ENCODE measurements around the gene CPA4.

CPA4 gene

GRCh38 chr7:130342701-130343380 is 49.9 kb downstream of the CPA4 start:
- H3K27ac ChIP-seq (ENCODE audit: low read depth in 2 of 2, low read length in 2 of 2) = no peak overlapping the region
- H3K4me1 ChIP-seq (ENCODE audit: control insufficient read depth in 2 of 2, insufficient read depth in 2 of 2, low read length in 2 of 2) = no peaks in the 10 kb centered on the region
- H3K4me3 ChIP-seq (ENCODE audit: low read length in 2 of 2) = no peak overlapping the region
- no peak overlapping the region for H3K9ac ChIP-seq (ENCODE audit: low read depth in 1 of 2, low read length in 2 of 2)
- H3K27me3 ChIP-seq (ENCODE audit: control insufficient read depth in 2 of 2, insufficient read depth in 2 of 2, low read length in 2 of 2) = no peaks in the 10 kb centered on the region
- no peaks in the 10 kb centered on the region for H3K9me3 ChIP-seq (ENCODE audit: control insufficient read depth in 2 of 2, low read length in 2 of 2)
- no peaks in the 10 kb centered on the region for H3K36me3 ChIP-seq (ENCODE audit: control insufficient read depth in 2 of 2, insufficient read depth in 2 of 2, low read length in 2 of 2)

- H3K4me1 ChIP-seq (ENCODE audit: control insufficient read depth in 2 of 2, insufficient read depth in 2 of 2, low read length in 2 of 2) = no peaks in the 10 kb centered on the region
- H3K27me3 ChIP-seq (ENCODE audit: control insufficient read depth in 2 of 2, insufficient read depth in 2 of 2, low read length in 2 of 2) = no peaks in the 10 kb centered on the region
- no peaks in the 10 kb centered on the region for H3K9me3 ChIP-seq (ENCODE audit: control insufficient read depth in 2 of 2, low read length in 2 of 2)
- H3K4me3 ChIP-seq (ENCODE audit: low read length in 2 of 2) = no peak within 1 kb of the TSS
- no peak within 1 kb of the TSS for H3K9ac ChIP-seq (ENCODE audit: low read depth in 1 of 2, low read length in 2 of 2)
- H3K27ac ChIP-seq (ENCODE audit: low read depth in 2 of 2, low read length in 2 of 2) = no peak within 1 kb of the TSS
- H3K36me3 ChIP-seq (ENCODE audit: control insufficient read depth in 2 of 2, insufficient read depth in 2 of 2, low read length in 2 of 2) = no peaks in the 10 kb centered on the region
Measured at GRCh38 chr7:130344271-130344866, 51.4 kb downstream of the CPA4 start, which contains the start of gene CPA5. Gene CPA5 (plus strand): TSS chr7:130344816. CDS start chr7:130346486, 1,670 bp downstream.

- H3K27ac ChIP-seq (ENCODE audit: low read depth in 2 of 2, low read length in 2 of 2) = no peak overlapping the region
- H3K4me3 ChIP-seq (ENCODE audit: low read length in 2 of 2) = no peak overlapping the region
- no peak overlapping the region for H3K9ac ChIP-seq (ENCODE audit: low read depth in 1 of 2, low read length in 2 of 2)
- H3K36me3 ChIP-seq (ENCODE audit: control insufficient read depth in 2 of 2, insufficient read depth in 2 of 2, low read length in 2 of 2) = no peaks in the 10 kb centered on the region
- H3K4me1 ChIP-seq (ENCODE audit: control insufficient read depth in 2 of 2, insufficient read depth in 2 of 2, low read length in 2 of 2) = no peaks in the 10 kb centered on the region
- H3K27me3 ChIP-seq (ENCODE audit: control insufficient read depth in 2 of 2, insufficient read depth in 2 of 2, low read length in 2 of 2) = no peaks in the 10 kb centered on the region
- no peaks in the 10 kb centered on the region for H3K9me3 ChIP-seq (ENCODE audit: control insufficient read depth in 2 of 2, low read length in 2 of 2)
Measured at GRCh38 chr7:130345136-130345535, 52.2 kb downstream of the CPA4 start.

GRCh38 chr7:130345725-130346124 is 52.8 kb downstream of the CPA4 start:
- Histone ChIP-seq H3K9me3 (ENCODE audit: control insufficient read depth in 2 of 2, low read length in 2 of 2) (no peaks in the 10 kb centered on the region), H3K4me3 (ENCODE audit: low read length in 2 of 2) (no peak overlapping the region)

GRCh38 chr7:130346177-130346905 is 53.4 kb downstream of the CPA4 start:
- no peak overlapping the region for H3K9ac ChIP-seq (ENCODE audit: low read depth in 1 of 2, low read length in 2 of 2)
- H3K36me3 ChIP-seq (ENCODE audit: control insufficient read depth in 2 of 2, insufficient read depth in 2 of 2, low read length in 2 of 2) = no peaks in the 10 kb centered on the region
- no peak overlapping the region for H3K27ac ChIP-seq (ENCODE audit: low read depth in 2 of 2, low read length in 2 of 2)
- H3K27me3 ChIP-seq (ENCODE audit: control insufficient read depth in 2 of 2, insufficient read depth in 2 of 2, low read length in 2 of 2) = no peaks in the 10 kb centered on the region
- no peak overlapping the region for H3K4me3 ChIP-seq (ENCODE audit: low read length in 2 of 2)
- no peaks in the 10 kb centered on the region for H3K9me3 ChIP-seq (ENCODE audit: control insufficient read depth in 2 of 2, low read length in 2 of 2)
- H3K4me1 ChIP-seq (ENCODE audit: control insufficient read depth in 2 of 2, insufficient read depth in 2 of 2, low read length in 2 of 2) = peaks cover 0 to under 1% of the 10 kb centered on the region in 2 donors

More at GRCh38 chr7:130345725-130346124, 52.8 kb downstream of the CPA4 start:
- H3K27me3 ChIP-seq (ENCODE audit: control insufficient read depth in 2 of 2, insufficient read depth in 2 of 2, low read length in 2 of 2) = no peaks in the 10 kb centered on the region
- no peak overlapping the region for H3K27ac ChIP-seq (ENCODE audit: low read depth in 2 of 2, low read length in 2 of 2)
- H3K9ac ChIP-seq (ENCODE audit: low read depth in 1 of 2, low read length in 2 of 2) = no peak overlapping the region
- no peaks in the 10 kb centered on the region for H3K4me1 ChIP-seq (ENCODE audit: control insufficient read depth in 2 of 2, insufficient read depth in 2 of 2, low read length in 2 of 2)
- no peaks in the 10 kb centered on the region for H3K36me3 ChIP-seq (ENCODE audit: control insufficient read depth in 2 of 2, insufficient read depth in 2 of 2, low read length in 2 of 2)

GRCh38 chr7:130346941-130347340 is 54.0 kb downstream of the CPA4 start:
- H3K27me3 ChIP-seq (ENCODE audit: control insufficient read depth in 2 of 2, insufficient read depth in 2 of 2, low read length in 2 of 2) = no peaks in the 10 kb centered on the region
- H3K4me3 ChIP-seq (ENCODE audit: low read length in 2 of 2) = no peak overlapping the region
- H3K4me1 ChIP-seq (ENCODE audit: control insufficient read depth in 2 of 2, insufficient read depth in 2 of 2, low read length in 2 of 2) = peaks cover 0 to 6% of the 10 kb centered on the region in 2 donors
- no peaks in the 10 kb centered on the region for H3K36me3 ChIP-seq (ENCODE audit: control insufficient read depth in 2 of 2, insufficient read depth in 2 of 2, low read length in 2 of 2)
- H3K9ac ChIP-seq (ENCODE audit: low read depth in 1 of 2, low read length in 2 of 2) = no peak overlapping the region
- H3K27ac ChIP-seq (ENCODE audit: low read depth in 2 of 2, low read length in 2 of 2) = no peak overlapping the region
- no peaks in the 10 kb centered on the region for H3K9me3 ChIP-seq (ENCODE audit: control insufficient read depth in 2 of 2, low read length in 2 of 2)

GRCh38 chr7:130349911-130350782 is 57.2 kb downstream of the CPA4 start:
- Histone ChIP-seq H3K36me3 (ENCODE audit: control insufficient read depth in 2 of 2, insufficient read depth in 2 of 2, low read length in 2 of 2) (no peaks in the 10 kb centered on the region), H3K4me1 (ENCODE audit: control insufficient read depth in 2 of 2, insufficient read depth in 2 of 2, low read length in 2 of 2) (peaks cover 0 to 9% of the 10 kb centered on the region in 2 donors), H3K9ac (ENCODE audit: low read depth in 1 of 2, low read length in 2 of 2) (no peak overlapping the region), H3K27me3 (ENCODE audit: control insufficient read depth in 2 of 2, insufficient read depth in 2 of 2, low read length in 2 of 2) (no peaks in the 10 kb centered on the region), H3K27ac (ENCODE audit: low read depth in 2 of 2, low read length in 2 of 2) (no peak overlapping the region), H3K4me3 (ENCODE audit: low read length in 2 of 2) (no peak overlapping the region), H3K9me3 (ENCODE audit: control insufficient read depth in 2 of 2, low read length in 2 of 2) (no peaks in the 10 kb centered on the region)

- peaks cover 2 to 9% of the 10 kb centered on the region in 2 donors for H3K4me1 ChIP-seq (ENCODE audit: control insufficient read depth in 2 of 2, insufficient read depth in 2 of 2, low read length in 2 of 2)
- H3K27me3 ChIP-seq (ENCODE audit: control insufficient read depth in 2 of 2, insufficient read depth in 2 of 2, low read length in 2 of 2) = no peaks in the 10 kb centered on the region
- no peaks in the 10 kb centered on the region for H3K9me3 ChIP-seq (ENCODE audit: control insufficient read depth in 2 of 2, low read length in 2 of 2)
- peak overlapping the region in 1 of 2 donors; percentile 38 for H3K27ac ChIP-seq (ENCODE audit: low read depth in 2 of 2, low read length in 2 of 2)
- no peak overlapping the region for H3K4me3 ChIP-seq (ENCODE audit: low read length in 2 of 2)
- H3K9ac ChIP-seq (ENCODE audit: low read depth in 1 of 2, low read length in 2 of 2) = no peak overlapping the region
- H3K36me3 ChIP-seq (ENCODE audit: control insufficient read depth in 2 of 2, insufficient read depth in 2 of 2, low read length in 2 of 2) = no peaks in the 10 kb centered on the region
Measured at GRCh38 chr7:130350945-130351790, 58.2 kb downstream of the CPA4 start.

GRCh38 chr7:130351791-130352090 is 58.8 kb downstream of the CPA4 start:
- peak overlapping the region; percentile 11 to 38 for H3K27ac ChIP-seq (ENCODE audit: low read depth in 2 of 2, low read length in 2 of 2)
- no peaks in the 10 kb centered on the region for H3K36me3 ChIP-seq (ENCODE audit: control insufficient read depth in 2 of 2, insufficient read depth in 2 of 2, low read length in 2 of 2)
- peaks cover 2 to 13% of the 10 kb centered on the region in 2 donors for H3K4me1 ChIP-seq (ENCODE audit: control insufficient read depth in 2 of 2, insufficient read depth in 2 of 2, low read length in 2 of 2)
- H3K9me3 ChIP-seq (ENCODE audit: control insufficient read depth in 2 of 2, low read length in 2 of 2) = no peaks in the 10 kb centered on the region
- no peak overlapping the region for H3K4me3 ChIP-seq (ENCODE audit: low read length in 2 of 2)
- H3K27me3 ChIP-seq (ENCODE audit: control insufficient read depth in 2 of 2, insufficient read depth in 2 of 2, low read length in 2 of 2) = no peaks in the 10 kb centered on the region
- no peak overlapping the region for H3K9ac ChIP-seq (ENCODE audit: low read depth in 1 of 2, low read length in 2 of 2)
